ENCODE data around the gene PLEK2. TPM values are rescaled to one million over a fixed set of nuclear protein-coding genes. Genes with fewer than 3 reads are reported as not detected.
A peak's percentile ranks its signal among the peaks of the same experiment; 100 is the strongest.
"Not testable (repeated sequence)": the region's sequence is repeated elsewhere in the genome, so short reads cannot be mapped to it uniquely, and the experiment has no call there.

Gene PLEK2
- total RNA-seq, 1 experiment from 2014 or later: 0.34 TPM

DNA sequence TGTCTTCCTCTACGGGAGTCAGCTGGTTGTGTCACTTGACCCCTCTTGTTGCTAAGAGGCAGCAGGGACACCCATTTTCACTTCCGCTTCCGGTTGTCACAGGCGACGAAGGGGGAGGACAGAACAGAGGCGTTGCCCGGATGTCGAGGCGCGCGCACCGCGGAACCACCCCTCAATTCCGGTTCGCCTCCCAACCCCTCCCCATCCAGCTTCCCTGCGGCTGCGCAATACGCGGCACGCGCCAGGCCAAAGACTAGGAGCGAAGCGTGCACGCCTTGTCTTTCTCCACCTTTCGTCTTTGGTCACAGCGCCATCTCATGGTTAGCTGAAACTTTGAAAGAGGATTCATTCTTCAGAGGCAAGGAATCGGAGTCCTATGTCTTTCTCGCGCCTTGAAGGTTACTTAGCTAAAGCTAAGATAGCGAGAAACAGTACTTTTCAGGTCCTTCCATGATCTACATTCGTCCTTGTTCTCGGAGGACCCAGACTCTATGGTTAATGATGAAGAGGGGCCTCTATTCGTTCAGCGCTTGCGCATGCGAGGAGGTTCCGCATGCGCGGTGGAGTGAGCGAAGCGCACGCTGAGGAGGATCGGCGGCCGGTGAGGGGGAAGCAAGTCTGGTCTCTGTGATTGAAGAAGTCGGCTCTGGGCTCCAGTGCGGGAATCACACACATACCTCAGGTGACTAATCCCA is 52.0 kb downstream of the PLEK2 start, which contains the start of the genes ATP6V1D and EIF2S1:
Gene ATP6V1D (minus strand): TSS at position 30 of the 695 bp plus-strand sequence. CDS start 106 bp downstream, outside the sequence.
Gene EIF2S1 (plus strand): TSS at position 554 of the 695 bp plus-strand sequence. CDS start 4,440 bp downstream, outside the sequence.
- DNase-seq (ENCODE audit: low read depth): peak; percentile 99

DNA sequence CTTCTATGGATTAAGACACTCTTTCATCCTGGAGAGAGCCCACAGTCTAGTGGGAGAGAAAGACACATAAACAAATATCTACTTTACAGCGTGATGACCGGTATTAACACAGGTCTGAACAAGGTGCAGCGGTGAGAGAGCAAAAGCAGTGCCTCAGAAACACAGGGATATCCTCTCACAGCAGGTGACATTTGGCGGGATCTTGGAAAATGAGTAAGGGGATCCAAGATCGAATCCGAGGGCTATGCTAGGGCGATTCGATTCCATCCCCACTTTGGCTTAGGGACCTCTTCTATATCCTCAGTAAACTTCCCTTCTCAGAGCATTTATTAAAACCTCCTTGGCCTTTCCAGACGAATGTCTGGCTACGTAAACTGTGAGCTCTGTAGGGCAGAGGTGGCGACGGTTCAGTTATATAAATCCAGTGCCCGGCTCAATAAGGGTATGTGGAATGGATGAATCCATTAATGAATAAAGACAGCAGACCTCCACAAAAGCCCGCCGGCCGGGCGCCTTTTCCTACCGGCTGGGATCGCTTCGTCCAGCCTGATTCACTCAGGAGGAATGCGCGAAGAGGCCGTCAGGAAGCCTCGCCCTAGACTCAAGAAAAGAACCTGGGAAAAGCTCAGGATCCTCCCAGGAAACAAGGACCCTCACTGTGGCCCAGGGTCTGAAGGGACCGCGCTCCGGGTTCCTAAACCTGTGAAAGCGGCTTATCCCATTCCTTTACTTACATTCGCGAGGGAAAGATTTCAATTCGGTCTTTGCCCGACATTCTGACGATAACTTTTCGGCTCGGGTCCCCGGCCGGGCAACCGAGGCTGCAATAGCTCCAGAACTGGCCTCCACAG is 52.8 kb downstream of the PLEK2 start:
- peak; percentile 39 for DNase-seq (ENCODE audit: low read depth)

DNA sequence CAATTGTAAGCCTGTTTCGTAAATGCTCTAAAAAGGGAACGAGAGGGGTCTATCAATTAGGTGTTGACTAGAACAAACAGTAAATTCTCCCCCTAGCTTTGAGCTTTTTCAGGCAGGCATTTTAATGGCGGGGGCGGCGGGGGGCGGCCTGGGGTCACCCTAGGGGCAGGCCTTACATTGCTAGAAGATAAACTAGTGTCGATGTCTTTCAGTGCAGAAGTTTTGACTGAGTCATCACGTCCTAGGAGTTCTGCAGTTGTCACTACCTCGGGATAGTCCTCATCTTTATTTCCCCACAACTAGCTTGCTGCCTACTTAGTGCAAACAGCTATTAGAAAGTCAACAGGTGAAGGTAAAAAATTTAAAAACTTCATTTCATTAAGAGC is 54.0 kb downstream of the PLEK2 start:
- DNase-seq (ENCODE audit: low read depth): peak; percentile 37

DNA sequence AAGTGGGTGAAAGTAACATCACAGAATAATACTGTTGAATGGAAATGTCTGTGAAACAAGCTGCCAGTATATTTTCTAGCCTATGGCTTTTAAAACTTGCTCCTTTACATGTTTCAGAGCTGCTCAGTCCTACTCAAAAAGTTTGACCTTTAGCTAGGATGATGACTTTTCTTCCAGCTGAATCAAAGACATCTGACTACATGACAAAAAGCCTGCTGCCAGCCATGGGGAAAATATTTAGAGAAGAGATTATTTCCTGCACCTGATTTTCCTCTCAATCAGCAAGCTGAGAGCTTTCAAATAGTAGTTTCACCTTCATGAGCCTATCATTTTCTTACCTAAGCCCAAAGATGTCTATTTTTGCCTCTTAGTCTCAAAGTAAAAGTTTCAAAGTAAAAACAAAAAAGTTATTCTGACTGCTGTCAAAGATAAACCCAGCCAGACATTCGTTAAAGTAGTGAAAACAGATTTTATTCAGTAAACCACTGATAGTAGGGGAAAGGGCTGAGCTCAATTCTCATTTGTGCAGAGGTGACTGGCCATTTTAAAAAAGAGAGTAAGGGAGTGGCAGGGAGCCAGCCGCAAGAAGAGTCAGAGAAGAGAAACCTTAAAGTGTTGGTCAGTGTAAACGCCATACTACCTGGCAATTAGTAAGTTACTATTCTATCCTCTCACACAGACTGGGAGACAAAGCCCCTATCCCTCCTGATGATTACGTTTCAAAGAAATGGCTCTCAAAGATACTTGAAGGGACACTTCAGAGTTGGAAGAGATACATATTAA is 54.6 kb downstream of the PLEK2 start:
- no peak for DNase-seq (ENCODE audit: low read depth)

DNA sequence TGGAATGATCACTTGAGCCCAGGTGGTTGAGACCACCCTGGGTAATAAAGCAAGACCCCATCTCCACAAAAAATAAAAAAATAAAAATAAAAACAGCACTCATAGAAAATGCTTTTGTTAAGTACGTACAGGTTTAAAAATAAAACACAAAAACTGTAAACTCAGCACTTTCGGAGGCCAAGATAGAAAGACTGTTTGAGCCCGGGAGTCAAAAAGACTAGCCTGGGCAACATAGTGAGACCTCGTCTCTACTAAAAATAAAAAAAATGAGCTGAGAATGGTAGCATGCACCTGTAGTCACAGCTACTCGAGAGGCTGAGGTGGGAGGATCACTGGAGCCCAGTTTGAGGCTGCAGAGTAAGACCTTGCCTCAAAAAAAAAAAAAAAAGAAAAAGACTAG is 59.9 kb downstream of the PLEK2 start:
- no peak for DNase-seq (ENCODE audit: low read depth)

DNA sequence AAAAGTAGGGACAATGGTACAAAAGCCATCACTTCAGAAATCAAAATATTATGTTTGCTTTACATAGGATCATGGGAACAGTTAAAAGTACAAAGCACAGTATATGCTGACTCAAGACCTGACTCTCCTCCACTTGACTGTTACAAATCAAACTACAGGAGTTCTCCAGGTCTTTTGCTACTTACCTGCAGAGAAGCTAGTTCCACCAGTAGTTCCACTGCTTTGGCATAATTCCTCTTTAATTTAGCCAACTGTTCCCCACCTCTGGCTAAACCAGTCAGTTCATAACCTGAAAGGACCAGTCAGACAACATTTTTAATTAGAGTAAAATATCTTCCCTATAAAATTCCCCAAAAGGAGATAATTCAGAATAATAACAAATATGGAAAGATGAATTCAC is 66.4 kb downstream of the PLEK2 start:
- no peak for DNase-seq (ENCODE audit: low read depth)

DNA sequence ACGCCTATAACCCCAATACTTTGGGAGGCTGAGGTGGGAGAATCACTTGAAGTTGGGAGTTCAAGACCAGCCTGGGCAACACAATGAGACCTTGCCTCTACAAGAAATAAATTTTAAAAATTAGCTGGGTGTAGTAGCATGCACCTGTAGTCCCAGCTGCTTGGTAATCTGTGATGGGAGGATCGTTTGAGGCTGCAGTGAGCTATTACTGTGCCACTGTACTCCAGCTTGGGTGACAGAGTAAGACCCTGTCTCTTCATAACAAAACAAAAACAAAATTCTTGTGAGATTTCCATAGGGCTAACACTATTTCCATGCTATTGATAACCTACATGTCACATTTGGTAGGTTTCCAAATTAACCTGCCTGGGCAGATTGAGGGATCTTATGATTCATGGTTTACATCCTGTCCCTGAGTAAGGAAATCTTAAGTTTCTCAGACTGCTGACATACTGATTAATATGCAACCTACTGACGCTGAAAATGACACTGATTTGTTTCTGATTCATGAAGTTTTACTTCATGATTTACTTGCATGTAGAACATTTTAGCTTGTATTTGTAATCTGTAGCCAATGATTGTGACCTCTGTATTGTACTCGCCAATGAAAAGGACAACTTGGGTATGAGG is 68.2 kb downstream of the PLEK2 start:
- DNase-seq (ENCODE audit: low read depth): no peak

DNA sequence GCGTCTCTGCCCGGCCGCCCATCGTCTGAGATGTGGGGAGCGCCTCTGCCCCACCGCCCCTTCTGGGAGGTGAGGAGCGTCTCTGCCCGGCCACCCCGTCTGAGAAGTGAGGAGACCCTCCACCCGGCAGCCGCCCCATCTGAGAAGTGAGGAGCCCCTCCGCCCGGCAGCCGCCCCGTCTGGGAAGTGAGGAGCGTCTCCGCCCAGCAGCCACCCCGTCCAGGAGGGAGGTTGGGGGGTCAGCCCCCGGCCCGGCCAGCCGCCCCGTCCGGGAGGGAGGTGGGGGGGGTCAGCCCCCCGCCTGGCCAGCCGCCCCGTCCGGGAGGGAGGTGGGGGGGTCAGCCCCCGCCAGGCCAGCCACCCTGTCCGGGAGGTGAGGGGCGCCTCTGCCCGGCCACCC is 70.7 kb downstream of the PLEK2 start:
- DNase-seq (ENCODE audit: low read depth): not testable (repeated sequence)

Other genes starting within 250 kb of the PLEK2 start
- not detected in 2 replicates for gene GARIN2, start 222.7 kb downstream of the PLEK2 start, total RNA-seq (2014; rRNA removed)
- 23.8 and 25.2 TPM in 2 replicates for gene PALS1, start 170.7 kb downstream of the PLEK2 start, total RNA-seq (2014; rRNA removed)
- gene ATP6V1D, start 52.4 kb downstream of the PLEK2 start, total RNA-seq (2014; rRNA removed): 135 and 139 TPM in 2 replicates
- gene EIF2S1, start 51.8 kb downstream of the PLEK2 start, total RNA-seq (2014; rRNA removed): 285 and 310 TPM in 2 replicates
- 0.06 TPM in 1 of 2 replicates, not detected in the other for gene TMEM229B, start 76.6 kb upstream of the PLEK2 start, total RNA-seq (2014; rRNA removed)
- 0.06 TPM in 1 of 2 replicates, not detected in the other for gene PLEKHH1, start 121.1 kb upstream of the PLEK2 start, total RNA-seq (2014; rRNA removed)
- 11.3 and 13.4 TPM in 2 replicates for gene PIGH, start 188.1 kb upstream of the PLEK2 start, total RNA-seq (2014; rRNA removed)
- 0.80 and 3.1 TPM in 2 replicates for gene ARG2, start 207.8 kb upstream of the PLEK2 start, total RNA-seq (2014; rRNA removed)